SK-N-SH treated with all-trans-retinoic acid at 6 μM for 48 hours (cell line): ENCODE data around the gene SH3BP5.

Experiments
- BACH2 ChIP-seq: fragments of 250-450 bp; sonication (Bioruptor Pico); IDR thresholded peaks from 2 replicates; pipeline ENCODE4 v1.9.0; 2021; ENCODE audit warnings: mild to moderate bottlenecking, borderline replicate concordance
- ESRRG ChIP-seq: fragments of 250-450 bp; sonication (Bioruptor Pico); IDR thresholded peaks from 2 replicates; pipeline ENCODE4 v1.6.1; 2021; ENCODE audit warnings: mild to moderate bottlenecking
- ISL1 ChIP-seq: fragments of 250-450 bp; sonication (Bioruptor Pico); IDR thresholded peaks from 2 replicates; pipeline ENCODE4 v2.1.2; 2022; ENCODE audit warnings: mild to moderate bottlenecking, moderate library complexity
- OSR1 ChIP-seq: fragments of 250-450 bp; sonication (Bioruptor Pico); IDR thresholded peaks from 2 replicates; pipeline ENCODE4 v1.8.0; 2022; ENCODE audit warnings: moderate library complexity, mild to moderate bottlenecking, inconsistent platforms
- PPARA ChIP-seq: fragments of 250-450 bp; sonication (Bioruptor Pico); IDR thresholded peaks from 2 replicates; pipeline ENCODE4 v1.5.0; 2020; ENCODE audit warnings: mild to moderate bottlenecking, borderline replicate concordance
- RARB ChIP-seq: fragments of 250-450 bp; sonication (Bioruptor Pico); IDR thresholded peaks from 2 replicates; pipeline ENCODE4 v1.8.0; 2021; ENCODE audit warnings: mild to moderate bottlenecking, moderate library complexity
- TCF4 ChIP-seq: fragments of 250-450 bp; sonication (Bioruptor Pico); IDR thresholded peaks from 2 replicates; pipeline ENCODE4 v1.8.0; 2021; ENCODE audit warnings: mild to moderate bottlenecking, moderate library complexity, borderline replicate concordance
- ZNF70 ChIP-seq: fragments of 450-650 bp; formaldehyde crosslinking; IDR thresholded peaks from 2 replicates; pipeline ENCODE4 v1.5.0; 2020; ENCODE audit warnings: mild to moderate bottlenecking, moderate library complexity
- TF ChIP-seq, protein P1 (sequence below): fragments of 250-450 bp; sonication (Bioruptor Pico); IDR thresholded peaks from 2 replicates; pipeline ENCODE4 v1.8.0; 2020; ENCODE audit warnings: mild to moderate bottlenecking, moderate library complexity, borderline replicate concordance

DNA sequence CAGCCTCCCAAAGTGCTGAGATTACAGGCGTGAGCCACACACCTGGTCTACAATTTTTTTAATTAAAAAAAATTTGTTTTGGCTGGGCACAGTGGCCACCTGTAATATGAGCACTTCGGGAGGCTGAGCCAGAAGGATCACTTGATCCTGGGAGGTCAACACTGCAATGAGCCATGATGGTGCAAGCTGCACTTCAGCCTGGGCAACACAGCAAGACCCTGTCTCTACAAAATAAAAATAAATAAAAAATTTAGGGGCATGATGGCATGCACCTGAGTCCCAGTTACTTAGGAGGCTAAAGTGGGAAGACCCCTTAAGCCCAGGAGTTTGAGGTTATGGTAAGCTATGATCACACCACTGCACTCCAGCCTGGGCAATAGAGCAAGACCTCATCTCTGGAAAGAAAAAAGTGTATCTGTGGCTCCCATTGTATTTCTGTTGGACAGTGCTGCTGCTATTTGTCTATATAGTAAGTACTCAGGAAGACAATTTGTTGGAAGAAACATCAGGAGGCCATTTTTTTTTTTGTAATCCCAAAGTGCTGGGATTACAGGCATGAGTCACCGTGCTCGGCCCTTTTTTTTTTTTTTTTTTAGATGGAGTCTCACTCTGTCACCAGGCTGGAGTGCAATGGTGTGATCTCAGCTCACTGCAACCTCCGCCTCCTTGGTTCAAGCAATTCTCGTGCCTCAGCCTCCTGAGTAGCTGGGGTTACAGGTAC is 27.5 kb upstream of the SH3BP5 start:
- TF ChIP-seq OSR1 (CRISPR knock-in tag) (no peak), ESRRG (CRISPR knock-in tag) (no peak), ISL1 (CRISPR knock-in tag) (no peak), PPARA (CRISPR knock-in tag) (no peak), TCF4 (CRISPR knock-in tag) (no peak), BACH2 (no peak), ZNF70 (no peak), RARB (CRISPR knock-in tag) (no peak)
- TF ChIP-seq, protein P1, sequence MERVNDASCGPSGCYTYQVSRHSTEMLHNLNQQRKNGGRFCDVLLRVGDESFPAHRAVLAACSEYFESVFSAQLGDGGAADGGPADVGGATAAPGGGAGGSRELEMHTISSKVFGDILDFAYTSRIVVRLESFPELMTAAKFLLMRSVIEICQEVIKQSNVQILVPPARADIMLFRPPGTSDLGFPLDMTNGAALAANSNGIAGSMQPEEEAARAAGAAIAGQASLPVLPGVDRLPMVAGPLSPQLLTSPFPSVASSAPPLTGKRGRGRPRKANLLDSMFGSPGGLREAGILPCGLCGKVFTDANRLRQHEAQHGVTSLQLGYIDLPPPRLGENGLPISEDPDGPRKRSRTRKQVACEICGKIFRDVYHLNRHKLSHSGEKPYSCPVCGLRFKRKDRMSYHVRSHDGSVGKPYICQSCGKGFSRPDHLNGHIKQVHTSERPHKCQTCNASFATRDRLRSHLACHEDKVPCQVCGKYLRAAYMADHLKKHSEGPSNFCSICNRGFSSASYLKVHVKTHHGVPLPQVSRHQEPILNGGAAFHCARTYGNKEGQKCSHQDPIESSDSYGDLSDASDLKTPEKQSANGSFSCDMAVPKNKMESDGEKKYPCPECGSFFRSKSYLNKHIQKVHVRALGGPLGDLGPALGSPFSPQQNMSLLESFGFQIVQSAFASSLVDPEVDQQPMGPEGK (CRISPR knock-in tag): no peak
